Amniotic epithelial cell (primary cell): ENCODE data around the gene NRXN3.

Source experiments
- DNase-seq: peaks from one replicate; pipeline ENCODE4 v3.0.0-alpha.2; 2010; ENCODE audit warnings: low read depth

The NRXN3 gene

GRCh38 chr14:79480212-79480611 lies 1310.0 kb downstream of the NRXN3 start:
- no peak for DNase-seq

- DNase-seq = no peak
Observed at GRCh38 chr14:79482825-79483224, 1312.7 kb downstream of the NRXN3 start.

GRCh38 chr14:79483477-79484388 lies 1313.6 kb downstream of the NRXN3 start:
- no peak for DNase-seq

GRCh38 chr14:79487632-79488031 lies 1317.5 kb downstream of the NRXN3 start:
- no peak for DNase-seq

GRCh38 chr14:79491161-79491560 lies 1321.0 kb downstream of the NRXN3 start:
- no peak for DNase-seq

GRCh38 chr14:79493081-79493645 lies 1323.0 kb downstream of the NRXN3 start:
- no peak for DNase-seq

- no peak for DNase-seq
Observed at GRCh38 chr14:79496701-79497100, 1326.5 kb downstream of the NRXN3 start.

GRCh38 chr14:79500489-79500888 lies 1330.3 kb downstream of the NRXN3 start:
- DNase-seq = no peak

GRCh38 chr14:79502136-79502750 lies 1332.1 kb downstream of the NRXN3 start:
- DNase-seq = no peak

- DNase-seq = no peak
Observed at GRCh38 chr14:79502751-79503148, 1332.6 kb downstream of the NRXN3 start.

- peak; percentile 53 for DNase-seq
Observed at GRCh38 chr14:79510659-79511058, 1340.5 kb downstream of the NRXN3 start.

- DNase-seq = no peak
Observed at GRCh38 chr14:79511146-79511545, 1341.0 kb downstream of the NRXN3 start.

GRCh38 chr14:79513446-79513845 lies 1343.3 kb downstream of the NRXN3 start:
- no peak for DNase-seq

GRCh38 chr14:79514700-79515099 lies 1344.5 kb downstream of the NRXN3 start:
- peak; percentile 60 for DNase-seq

- DNase-seq = peak; percentile 22
Observed at GRCh38 chr14:79515158-79515557, 1345.0 kb downstream of the NRXN3 start.

- DNase-seq = no peak
Observed at GRCh38 chr14:79516009-79516408, 1345.8 kb downstream of the NRXN3 start.

GRCh38 chr14:79525416-79525815 lies 1355.2 kb downstream of the NRXN3 start:
- DNase-seq = no peak

GRCh38 chr14:79528828-79529416 lies 1358.7 kb downstream of the NRXN3 start:
- DNase-seq = no peak

- no peak for DNase-seq
Observed at GRCh38 chr14:79530555-79530954, 1360.4 kb downstream of the NRXN3 start.

GRCh38 chr14:79534703-79535353 lies 1364.7 kb downstream of the NRXN3 start:
- DNase-seq = no peak

- DNase-seq = no peak
Observed at GRCh38 chr14:79540394-79540793, 1370.2 kb downstream of the NRXN3 start.

GRCh38 chr14:79542121-79542520 lies 1371.9 kb downstream of the NRXN3 start:
- DNase-seq = no peak
